GM12878 (cell line): Measurements from ENCODE around the gene HAS3. TPM values are rescaled to one million over a fixed set of nuclear protein-coding genes. Genes with fewer than 3 reads are reported as not detected.

ENCODE experiments used
- ATAC-seq: fragments of 200-7000 bp; cut with Tn5 transposase; 3 replicates; pipeline ENCODE4 v1.9.1; 2020; ENCODE audit warnings: mild to moderate bottlenecking, moderate library complexity
- BruUV-seq: library from RNA; stranded (reverse); fragments of 400-500 nt; replicated peaks from 2 replicates; lab custom pipeline; 2021; lab: Mats Ljungman, UMichigan
- CTCF ChIA-PET: fragments of 300-600 bp; sonication (Branson Sonifier 250); formaldehyde crosslinking; extraction: SDS; loops from one replicate; lab custom pipeline; 2021; ENCODE audit warnings: inconsistent platforms; lab: Yijun Ruan, JAX
- POLR2A ChIA-PET: fragments of 350-600 bp; formaldehyde crosslinking; extraction: SDS; loops from one replicate; lab custom pipeline; 2021; ENCODE audit warnings: inconsistent platforms; lab: Charles Lee
- RAD21 ChIA-PET: fragments of 300-600 bp; sonication (Branson Sonifier 250); formaldehyde crosslinking; loops from one replicate; lab custom pipeline; 2023; ENCODE audit warnings: antibody characterized with exemption; ENCODE audit not compliant: unreplicated experiment; lab: Charles Lee
- SMC1A ChIA-PET: fragments of 300-600 bp; sonication (Branson Sonifier 250); formaldehyde crosslinking; loops from one replicate; lab custom pipeline; 2023; ENCODE audit not compliant: unreplicated experiment, uncharacterized antibody; lab: Charles Lee
- DNase-seq: peaks from one replicate; pipeline ENCODE4 v3.0.0-alpha.2; 2011; ENCODE audit warnings: low read depth, low spot score
- FAIRE-seq: peaks from 3 replicates; lab custom pipeline; 2011; peaks lifted over from hg19 to GRCh38; lab: Jason Lieb, UNC
- H2AFZ ChIP-seq: 2 replicates; pipeline ENCODE4 v1.6.0; 2011; ENCODE audit warnings: low read depth, low read length, control low read depth; ENCODE audit not compliant: control insufficient read depth
- H3K27ac ChIP-seq: 2 replicates; pipeline ENCODE4 v1.5.1; 2011; ENCODE audit warnings: control low read depth; ENCODE audit not compliant: control insufficient read depth, insufficient read depth
- H3K27me3 ChIP-seq, 2 experiments: replicated peaks in 1 of 2; 2 replicates each; pipeline versions ENCODE4 v1.6.0 to v1.6.1; 2011; ENCODE audit warnings: low read length in 1 of 2; ENCODE audit not compliant: control insufficient read depth in 2 of 2, insufficient read depth in 2 of 2
- H3K36me3 ChIP-seq, 2 experiments: 2 replicates each; pipeline ENCODE4 v1.5.1; 2011; ENCODE audit warnings: low read length in 1 of 2; ENCODE audit not compliant: control insufficient read depth in 2 of 2, insufficient read depth in 2 of 2
- H3K4me1 ChIP-seq: 2 replicates; pipeline ENCODE4 v1.6.1; 2011; ENCODE audit warnings: mild to moderate bottlenecking, low read length, moderate library complexity, mixed read lengths; ENCODE audit not compliant: control insufficient read depth, insufficient read depth
- H3K4me2 ChIP-seq: 2 replicates; pipeline ENCODE4 v1.6.0; 2011; ENCODE audit warnings: control low read depth; ENCODE audit not compliant: control insufficient read depth, insufficient read depth
- H3K4me3 ChIP-seq: fragments of 200-600 bp; sonication (generic); 2 replicates; pipeline ENCODE4 v1.5.1; 2016
- H3K79me2 ChIP-seq: 2 replicates; pipeline ENCODE4 v1.6.0; 2011; ENCODE audit warnings: low read length; ENCODE audit not compliant: control insufficient read depth, insufficient read depth
- H3K9ac ChIP-seq: 2 replicates; pipeline ENCODE4 v1.8.0; 2011; ENCODE audit warnings: low read length, control low read depth, mixed read lengths; ENCODE audit not compliant: control insufficient read depth, insufficient read depth
- H3K9me3 ChIP-seq: replicated peaks from 3 replicates; pipeline ENCODE4 v1.5.1; 2011; ENCODE audit warnings: mild to moderate bottlenecking, low read length; ENCODE audit not compliant: control insufficient read depth, insufficient read depth
- H4K20me1 ChIP-seq: 2 replicates; pipeline ENCODE4 v1.6.0; 2011; ENCODE audit not compliant: control insufficient read depth, insufficient read depth
- E4F1 ChIP-seq: fragments of 450-650 bp; IDR thresholded peaks from 2 replicates; pipeline ENCODE4 v1.6.1; 2018; ENCODE audit warnings: borderline replicate concordance, mild to moderate bottlenecking; ENCODE audit not compliant: partially characterized antibody
- PKNOX1 ChIP-seq: fragments of 450-650 bp; IDR thresholded peaks from 2 replicates; pipeline ENCODE4 v1.6.1; 2016; ENCODE audit warnings: mild to moderate bottlenecking
- SREBF1 ChIP-seq: IDR thresholded peaks from 2 replicates; pipeline ENCODE4 v1.6.1; 2012; ENCODE audit warnings: mild to moderate bottlenecking, low read length
- SUPT20H ChIP-seq: IDR thresholded peaks from 2 replicates; pipeline ENCODE4 v1.6.1; 2011; ENCODE audit warnings: low read depth, mild to moderate bottlenecking, low read length, moderate library complexity, borderline replicate concordance; ENCODE audit not compliant: control insufficient read depth
- TCF7 ChIP-seq: IDR thresholded peaks from 2 replicates; pipeline ENCODE4 v1.6.1; 2014; ENCODE audit warnings: antibody characterized with exemption, borderline replicate concordance
- ZBTB40 ChIP-seq: fragments of 450-650 bp; IDR thresholded peaks from 2 replicates; pipeline ENCODE4 v1.6.1; 2016; ENCODE audit warnings: mild to moderate bottlenecking, moderate library complexity, borderline replicate concordance
- ZNF217 ChIP-seq: fragments of 450-650 bp; IDR thresholded peaks from 2 replicates; pipeline ENCODE4 v1.6.1; 2017; ENCODE audit warnings: antibody characterized with exemption, mild to moderate bottlenecking
- ZNF24 ChIP-seq: fragments of 450-650 bp; IDR thresholded peaks from 2 replicates; pipeline ENCODE4 v1.6.1; 2017; ENCODE audit warnings: antibody characterized with exemption, mild to moderate bottlenecking
- WGBS: methylation state at CpG from one replicate; pipeline ENCODE4 v1.1.6; 2016; ENCODE audit warnings: low lambda C conversion rate; ENCODE audit not compliant: insufficient replicate concordance, insufficient coverage; ENCODE audit errors: missing lambda C conversion rate; 5-methylcytosine and 5-hydroxymethylcytosine counted together
- in situ Hi-C: fragments of 300-500 bp; cut with MboI; formaldehyde crosslinking; loops from 9 replicates; pipeline ENCODE4 v1.14.3; 2018; ENCODE audit warnings: mixed read lengths
- intact Hi-C: fragments of 100-400 bp; cut with micrococcal nuclease; formaldehyde crosslinking; loops from one replicate; pipeline ENCODE4 v1.14.2; 2022; ENCODE audit not compliant: unreplicated experiment
- polyA plus RNA-seq, 11 experiments: library from polyadenylated mRNA; depleted of rRNA in 4 of 11; unstranded in 6 of 11; stranded (reverse) in 5 of 11; fragments of >200 nt; fragmentation: Nextera tagmentation in 4 of 11; fragmentation: Illumina TruSeq in 1 of 11; extraction: Ambion mirVana in 4 of 11; extraction: Trizol in 1 of 11; gene quantifications; 1 replicate in 1 of 11; 2 replicates in 10 of 11; pipeline versions ENCODE4 v1.2.1 to v1.2.3, GENCODE V29; 2011 to 2016; ENCODE audit warnings: inconsistent platforms in 2 of 11, missing spikeins in 2 of 11, low read depth in 1 of 11
- total RNA-seq, 4 experiments: library from RNA; depleted of rRNA in 3 of 4; stranded (reverse); fragments of >200 nt in 3 of 4; fragmentation: Illumina TruSeq in 1 of 4; extraction: Trizol in 1 of 4; gene quantifications; 2 replicates each; pipeline versions ENCODE4 v1.2.1 to v1.2.3, GENCODE V29; 2013 to 2021
- TF ChIP-seq, protein P1 (sequence below): fragments of 450-650 bp; formaldehyde crosslinking; IDR thresholded peaks from 2 replicates; pipeline ENCODE4 v1.4.0; 2022; ENCODE audit warnings: mild to moderate bottlenecking, moderate library complexity
- TF ChIP-seq, protein P2 (sequence below): IDR thresholded peaks from 2 replicates; pipeline ENCODE4 v1.6.1; 2012; ENCODE audit warnings: low read depth, low read length, improper control_type of control experiment
- TF ChIP-seq, protein P3 (sequence below): IDR thresholded peaks from 2 replicates; pipeline ENCODE4 v1.6.1; 2012; ENCODE audit warnings: low read depth, low read length, improper control_type of control experiment

Gene HAS3
- total and polyA plus RNA-seq, 10 of the 15 experiments (the other 5 are each of a cell fraction or from before 2014, with no cell fraction given) = 0.06 to 0.56 (median 0.19) TPM; not detected in 2

DNA sequence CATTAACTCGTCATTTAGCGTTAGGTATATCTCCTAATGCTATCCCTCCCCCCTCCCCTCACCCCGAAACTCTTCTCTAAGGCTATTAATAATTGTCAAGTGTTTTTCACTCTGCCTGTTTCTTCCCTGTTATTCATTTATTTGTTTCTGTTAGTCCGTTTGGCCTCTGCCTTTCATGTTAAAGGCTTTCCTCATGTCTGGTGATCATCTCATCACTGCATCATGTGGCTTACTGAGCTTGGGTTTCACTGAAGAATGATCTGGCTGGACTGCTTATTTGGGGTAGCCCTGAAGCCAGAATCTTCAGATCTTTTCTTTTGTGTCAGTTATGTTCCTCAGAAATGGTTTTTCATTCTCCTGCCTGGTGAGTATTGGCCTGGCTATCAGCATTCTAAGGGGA is 36.5 kb downstream of the HAS3 start:
- H2AFZ ChIP-seq = no peak overlapping the region
- no peak overlapping the region for H3K27ac ChIP-seq
- ChIA-PET CTCF (interaction anchor here (1.1 to 1.7 kb wide), 3 partner anchors 14 to 146 kb away, joined by 3 to 4 read pairs (median 4); no protein-coding TSS in a partner anchor), RAD21 (no interaction called here), SMC1A (interaction anchor here (0.6 kb wide), 1 partner anchor 9 kb away, joined by 3 read pairs; the partner anchor contains the start of gene UTP4), POLR2A (no interaction called here)
- H4K20me1 ChIP-seq = no peaks in the 10 kb centered on the region
- H3K27me3 ChIP-seq = no peaks in the 10 kb centered on the region
- no TSS peak for BruUV-seq
- H3K4me2 ChIP-seq = no peak overlapping the region
- WGBS = 93% methylated on average over 4 of the region's 4 CpGs
- no peak overlapping the region for H3K9ac ChIP-seq
- intact Hi-C loops = no loop called here
- in situ Hi-C loops = no loop called here
- no peak overlapping the region for H3K4me3 ChIP-seq
- DNase-seq = no peak
- peaks cover 4% of the 10 kb centered on the region for H3K79me2 ChIP-seq
- H3K9me3 ChIP-seq = no peaks in the 10 kb centered on the region
- ATAC-seq = no peak
- no peaks in the 10 kb centered on the region for H3K4me1 ChIP-seq
- FAIRE-seq = no peak
- peaks cover 20 to 35% of the 10 kb centered on the region in 2 experiments for H3K36me3 ChIP-seq
- TF ChIP-seq E4F1 = no peak
- TF ChIP-seq ZNF217 = no peak
- TF ChIP-seq SUPT20H = no peak
- TF ChIP-seq, protein P1, sequence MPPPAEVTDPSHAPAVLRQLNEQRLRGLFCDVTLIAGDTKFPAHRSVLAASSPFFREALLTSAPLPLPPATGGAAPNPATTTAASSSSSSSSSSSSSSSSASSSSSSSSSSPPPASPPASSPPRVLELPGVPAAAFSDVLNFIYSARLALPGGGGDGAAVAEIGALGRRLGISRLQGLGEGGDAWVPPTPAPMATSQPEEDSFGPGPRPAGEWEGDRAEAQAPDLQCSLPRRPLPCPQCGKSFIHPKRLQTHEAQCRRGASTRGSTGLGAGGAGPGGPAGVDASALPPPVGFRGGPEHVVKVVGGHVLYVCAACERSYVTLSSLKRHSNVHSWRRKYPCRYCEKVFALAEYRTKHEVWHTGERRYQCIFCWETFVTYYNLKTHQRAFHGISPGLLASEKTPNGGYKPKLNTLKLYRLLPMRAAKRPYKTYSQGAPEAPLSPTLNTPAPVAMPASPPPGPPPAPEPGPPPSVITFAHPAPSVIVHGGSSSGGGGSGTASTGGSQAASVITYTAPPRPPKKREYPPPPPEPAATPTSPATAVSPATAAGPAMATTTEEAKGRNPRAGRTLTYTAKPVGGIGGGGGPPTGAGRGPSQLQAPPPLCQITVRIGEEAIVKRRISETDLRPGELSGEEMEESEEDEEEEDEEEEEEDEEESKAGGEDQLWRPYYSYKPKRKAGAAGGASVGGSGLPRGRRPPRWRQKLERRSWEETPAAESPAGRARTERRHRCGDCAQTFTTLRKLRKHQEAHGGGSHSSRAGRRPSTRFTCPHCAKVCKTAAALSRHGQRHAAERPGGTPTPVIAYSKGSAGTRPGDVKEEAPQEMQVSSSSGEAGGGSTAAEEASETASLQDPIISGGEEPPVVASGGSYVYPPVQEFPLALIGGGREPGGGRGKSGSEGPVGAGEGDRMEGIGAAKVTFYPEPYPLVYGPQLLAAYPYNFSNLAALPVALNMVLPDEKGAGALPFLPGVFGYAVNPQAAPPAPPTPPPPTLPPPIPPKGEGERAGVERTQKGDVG (CRISPR knock-in tag) = no peak
- TF ChIP-seq SREBF1 = no peak
- TF ChIP-seq, protein P2, sequence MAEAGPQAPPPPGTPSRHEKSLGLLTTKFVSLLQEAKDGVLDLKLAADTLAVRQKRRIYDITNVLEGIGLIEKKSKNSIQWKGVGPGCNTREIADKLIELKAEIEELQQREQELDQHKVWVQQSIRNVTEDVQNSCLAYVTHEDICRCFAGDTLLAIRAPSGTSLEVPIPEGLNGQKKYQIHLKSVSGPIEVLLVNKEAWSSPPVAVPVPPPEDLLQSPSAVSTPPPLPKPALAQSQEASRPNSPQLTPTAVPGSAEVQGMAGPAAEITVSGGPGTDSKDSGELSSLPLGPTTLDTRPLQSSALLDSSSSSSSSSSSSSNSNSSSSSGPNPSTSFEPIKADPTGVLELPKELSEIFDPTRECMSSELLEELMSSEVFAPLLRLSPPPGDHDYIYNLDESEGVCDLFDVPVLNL = no peak
- TF ChIP-seq, protein P3, sequence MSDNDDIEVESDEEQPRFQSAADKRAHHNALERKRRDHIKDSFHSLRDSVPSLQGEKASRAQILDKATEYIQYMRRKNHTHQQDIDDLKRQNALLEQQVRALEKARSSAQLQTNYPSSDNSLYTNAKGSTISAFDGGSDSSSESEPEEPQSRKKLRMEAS = no peak
- no peak for TF ChIP-seq ZNF24
- no peak for TF ChIP-seq PKNOX1
- no peak for TF ChIP-seq ZBTB40
- TF ChIP-seq TCF7 = no peak
